ENCODE measurements around the gene GDF15. TPM values are rescaled to one million over a fixed set of nuclear protein-coding genes. Genes with fewer than 3 reads are reported as not detected.

GDF15 gene
- total RNA-seq, 1 experiment from 2014 or later: 425 TPM

DNA sequence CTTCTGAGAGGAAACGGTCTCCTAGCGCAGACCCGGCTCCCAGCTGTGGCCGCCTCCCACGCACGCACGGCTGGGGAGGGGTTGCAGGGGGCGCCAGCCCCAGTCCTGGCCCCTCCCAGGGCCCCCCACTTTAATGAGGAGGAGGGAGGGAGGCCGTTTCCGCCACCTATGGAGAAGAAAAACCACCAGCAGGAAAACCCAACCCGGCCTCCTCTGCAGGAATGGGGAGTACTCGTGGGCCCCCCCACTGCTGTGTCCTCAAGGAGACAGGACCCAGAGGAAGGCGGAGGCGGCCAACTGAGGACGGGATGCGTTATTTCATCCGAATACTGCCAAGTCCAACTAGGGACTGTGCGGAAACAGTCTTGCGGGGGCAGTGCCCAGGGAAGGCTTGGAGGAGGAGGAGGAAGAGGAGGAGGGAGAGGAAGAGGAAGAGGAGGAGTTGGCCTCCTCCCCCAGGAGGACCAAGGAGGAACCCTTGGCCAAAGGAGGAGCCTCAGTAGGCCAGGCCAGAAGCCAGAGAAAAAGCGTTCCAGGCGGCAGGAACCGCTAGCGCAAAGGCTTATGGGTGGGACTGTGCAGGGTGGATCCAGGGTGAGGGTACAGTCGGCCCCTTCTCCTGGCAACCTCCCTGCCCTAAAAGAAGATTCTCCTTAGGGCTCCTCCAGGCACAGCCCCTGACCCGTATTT lies 29.4 kb downstream of the GDF15 start (continued):
- 0 out of 2 replicates have a peak, but pooled peaks have one; percentile 23 for TF ChIP-seq ZFX (IDR thresholded peaks at IDR 0.05)
- TF ChIP-seq FOSL1 (IDR thresholded peaks at IDR 0.05; ENCODE audit: low read depth): no peak
- TF ChIP-seq, protein P1, sequence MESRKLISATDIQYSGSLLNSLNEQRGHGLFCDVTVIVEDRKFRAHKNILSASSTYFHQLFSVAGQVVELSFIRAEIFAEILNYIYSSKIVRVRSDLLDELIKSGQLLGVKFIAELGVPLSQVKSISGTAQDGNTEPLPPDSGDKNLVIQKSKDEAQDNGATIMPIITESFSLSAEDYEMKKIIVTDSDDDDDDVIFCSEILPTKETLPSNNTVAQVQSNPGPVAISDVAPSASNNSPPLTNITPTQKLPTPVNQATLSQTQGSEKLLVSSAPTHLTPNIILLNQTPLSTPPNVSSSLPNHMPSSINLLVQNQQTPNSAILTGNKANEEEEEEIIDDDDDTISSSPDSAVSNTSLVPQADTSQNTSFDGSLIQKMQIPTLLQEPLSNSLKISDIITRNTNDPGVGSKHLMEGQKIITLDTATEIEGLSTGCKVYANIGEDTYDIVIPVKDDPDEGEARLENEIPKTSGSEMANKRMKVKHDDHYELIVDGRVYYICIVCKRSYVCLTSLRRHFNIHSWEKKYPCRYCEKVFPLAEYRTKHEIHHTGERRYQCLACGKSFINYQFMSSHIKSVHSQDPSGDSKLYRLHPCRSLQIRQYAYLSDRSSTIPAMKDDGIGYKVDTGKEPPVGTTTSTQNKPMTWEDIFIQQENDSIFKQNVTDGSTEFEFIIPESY (IDR thresholded peaks at IDR 0.05; ENCODE audit: extremely low read depth, insufficient replicate concordance, low read length): no peak
- no peak for TF ChIP-seq RAD21 (IDR thresholded peaks at IDR 0.05; ENCODE audit: low read depth)
- no peak for TF ChIP-seq SP1 (IDR thresholded peaks at IDR 0.05; ENCODE audit: low read depth)
- TF ChIP-seq TCF7L2 (IDR thresholded peaks at IDR 0.05; ENCODE audit: borderline replicate concordance, extremely low read depth, insufficient read depth, insufficient read length): peak; percentile 56
- no peak for TF ChIP-seq REST (IDR thresholded peaks at IDR 0.05; ENCODE audit: low read depth)
- no peak for TF ChIP-seq SRF (IDR thresholded peaks at IDR 0.05; ENCODE audit: low read depth)

All from HCT116 (cell line).